Activated T-cell treated with anti-CD3 and anti-CD28 coated beads for 1 hour (primary cell): ENCODE results near the gene OR52E6.

Experiments used
- DNase-seq: peaks from one replicate; pipeline ENCODE4 v3.0.0-alpha.2; 2020; ENCODE audit warnings: low read depth

OR52E6 gene

GRCh38 chr11:5841797-5842196 is at the start of gene OR52E6:
OR52E6 (minus strand) TSS chr11:5841897; CDS start chr11:5841897, 0 bp downstream.
- no peak for DNase-seq

GRCh38 chr11:5891216-5891800 is 49.6 kb upstream of the OR52E6 start:
- DNase-seq = no peak

GRCh38 chr11:5887661-5888060 is 46.0 kb upstream of the OR52E6 start:
- DNase-seq = no peak

GRCh38 chr11:5887172-5887571 is 45.5 kb upstream of the OR52E6 start:
- DNase-seq = no peak

GRCh38 chr11:5881756-5882155 is 40.1 kb upstream of the OR52E6 start:
- no peak for DNase-seq

- no peak for DNase-seq
Observed at GRCh38 chr11:5880329-5880728, 38.6 kb upstream of the OR52E6 start, which contains the start of gene OR52E4. OR52E4 (plus strand) TSS chr11:5880629; CDS start chr11:5884293, 3,664 bp downstream.

- no peak for DNase-seq
Observed at GRCh38 chr11:5878564-5878963, 36.9 kb upstream of the OR52E6 start.

GRCh38 chr11:5865826-5866225 is 24.1 kb upstream of the OR52E6 start:
- no peak for DNase-seq

GRCh38 chr11:5857590-5857989 is 15.9 kb upstream of the OR52E6 start, which contains the start of gene OR52E8:
OR52E8 (minus strand) TSS chr11:5857690; CDS start chr11:5857690, 0 bp downstream.
- no peak for DNase-seq

- DNase-seq = no peak
Observed at GRCh38 chr11:5851002-5851401, 9.3 kb upstream of the OR52E6 start.

GRCh38 chr11:5847711-5848110 is 6.0 kb upstream of the OR52E6 start:
- no peak for DNase-seq

GRCh38 chr11:5846701-5847100 is 5.0 kb upstream of the OR52E6 start:
- no peak for DNase-seq

- DNase-seq = no peak
Observed at GRCh38 chr11:5837695-5838094, 4.0 kb downstream of the OR52E6 start.

- no peak for DNase-seq
Observed at GRCh38 chr11:5833446-5833845, 8.3 kb downstream of the OR52E6 start.

GRCh38 chr11:5831196-5831829 is 10.4 kb downstream of the OR52E6 start:
- DNase-seq = no peak

- no peak for DNase-seq
Observed at GRCh38 chr11:5818245-5818886, 23.3 kb downstream of the OR52E6 start.

GRCh38 chr11:5815534-5815933 is 26.2 kb downstream of the OR52E6 start:
- DNase-seq = no peak

- DNase-seq = no peak
Observed at GRCh38 chr11:5809905-5810795, 31.5 kb downstream of the OR52E6 start.

- no peak for DNase-seq
Observed at GRCh38 chr11:5809122-5809519, 32.6 kb downstream of the OR52E6 start.

- DNase-seq = peak; percentile 60
Observed at GRCh38 chr11:5808500-5809121, 33.1 kb downstream of the OR52E6 start, which contains the start of gene OR52N2. OR52N2 (plus strand) TSS chr11:5808924; CDS start chr11:5820336, 11,412 bp downstream.

GRCh38 chr11:5807580-5807979 is 34.1 kb downstream of the OR52E6 start:
- DNase-seq = no peak

- no peak for DNase-seq
Observed at GRCh38 chr11:5803982-5804381, 37.7 kb downstream of the OR52E6 start.
